HG03457 (cell line): Measurements from ENCODE around the gene MECR.

Source experiments
- ATAC-seq: cut with Tn5 transposase; IDR thresholded peaks from one replicate; pipeline ENCODE4 v1.9.1; 2021; ENCODE audit warnings: moderate number of reproducible peaks; ENCODE audit not compliant: unreplicated experiment

MECR gene

DNA sequence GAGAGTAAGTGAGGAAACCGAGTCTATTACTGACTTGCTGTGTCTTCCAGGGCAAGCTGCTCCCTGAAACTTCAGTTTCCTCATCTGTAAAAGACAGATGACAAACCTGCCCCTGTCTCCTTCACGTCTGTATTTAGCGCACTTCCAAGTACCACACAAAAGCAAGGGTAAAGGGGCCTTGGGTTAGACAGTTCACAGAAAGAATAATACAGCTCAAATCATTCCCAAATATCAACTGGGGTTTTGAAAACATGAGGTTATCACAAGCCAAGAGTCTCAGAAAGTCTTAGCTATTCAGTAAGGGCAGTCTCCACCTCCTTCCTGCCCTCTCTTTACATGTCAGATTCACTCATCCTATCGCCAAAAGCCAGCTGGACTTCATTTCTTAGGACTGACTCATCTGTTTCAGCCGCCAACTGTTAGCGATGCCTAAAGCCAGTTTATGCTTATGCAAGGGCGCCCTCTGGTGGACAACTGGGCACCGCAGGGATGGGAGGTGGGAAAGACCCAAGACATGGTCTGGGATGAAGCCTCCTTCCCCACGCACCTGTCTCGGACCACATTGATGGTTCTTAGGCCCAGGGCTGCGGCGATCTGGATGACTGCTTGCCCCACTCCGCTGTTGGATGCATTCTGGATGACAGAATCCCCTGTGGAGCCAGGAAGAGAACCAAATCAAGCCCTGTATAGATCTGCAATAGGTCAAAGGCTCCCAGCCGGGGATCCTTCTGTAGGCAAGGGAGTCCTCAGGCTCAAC is 28.0 kb downstream of the MECR start:
- no peak for ATAC-seq

DNA sequence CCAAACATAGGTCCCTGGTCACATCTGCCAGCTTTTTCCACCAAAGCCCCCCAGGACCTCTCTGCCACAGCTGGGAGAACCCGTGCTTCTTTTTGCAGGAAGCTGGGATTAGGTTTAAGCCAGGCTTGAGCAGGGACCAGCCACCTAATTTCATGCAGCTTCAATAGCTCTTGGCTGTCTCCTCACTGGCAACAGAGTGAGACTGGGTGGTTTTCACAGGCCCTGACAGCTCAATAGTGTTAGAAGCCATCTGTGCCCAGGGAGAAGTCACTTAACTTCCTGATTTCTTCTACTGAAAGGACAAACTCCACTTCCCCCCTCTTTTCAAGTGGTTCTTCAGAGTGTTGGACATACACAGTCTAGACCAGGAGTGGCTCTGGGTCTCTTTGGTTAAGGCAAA is 28.7 kb downstream of the MECR start:
- no peak for ATAC-seq

DNA sequence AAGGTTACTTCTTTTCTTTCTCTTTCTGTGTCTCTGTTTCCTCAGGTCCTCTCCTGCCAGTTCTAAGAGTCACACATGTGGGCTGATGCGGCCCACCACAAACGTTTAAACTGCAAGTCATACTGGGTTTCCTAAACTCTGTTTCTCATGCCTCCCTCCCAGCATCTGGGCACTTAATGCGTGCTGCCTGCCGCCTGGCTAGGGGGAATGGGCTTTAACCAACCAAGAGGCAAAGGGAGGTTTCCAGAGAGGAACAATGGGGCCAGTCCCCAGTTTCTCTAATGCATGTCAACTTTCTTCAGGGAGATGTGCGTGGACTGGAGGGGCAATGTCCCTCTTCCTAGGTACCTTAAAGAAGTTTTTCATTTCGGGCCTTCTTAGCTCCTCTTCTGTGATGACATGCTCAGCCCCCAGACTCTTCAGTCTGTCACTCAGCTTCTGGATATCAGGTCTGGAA is 29.1 kb downstream of the MECR start:
- no peak for ATAC-seq

DNA sequence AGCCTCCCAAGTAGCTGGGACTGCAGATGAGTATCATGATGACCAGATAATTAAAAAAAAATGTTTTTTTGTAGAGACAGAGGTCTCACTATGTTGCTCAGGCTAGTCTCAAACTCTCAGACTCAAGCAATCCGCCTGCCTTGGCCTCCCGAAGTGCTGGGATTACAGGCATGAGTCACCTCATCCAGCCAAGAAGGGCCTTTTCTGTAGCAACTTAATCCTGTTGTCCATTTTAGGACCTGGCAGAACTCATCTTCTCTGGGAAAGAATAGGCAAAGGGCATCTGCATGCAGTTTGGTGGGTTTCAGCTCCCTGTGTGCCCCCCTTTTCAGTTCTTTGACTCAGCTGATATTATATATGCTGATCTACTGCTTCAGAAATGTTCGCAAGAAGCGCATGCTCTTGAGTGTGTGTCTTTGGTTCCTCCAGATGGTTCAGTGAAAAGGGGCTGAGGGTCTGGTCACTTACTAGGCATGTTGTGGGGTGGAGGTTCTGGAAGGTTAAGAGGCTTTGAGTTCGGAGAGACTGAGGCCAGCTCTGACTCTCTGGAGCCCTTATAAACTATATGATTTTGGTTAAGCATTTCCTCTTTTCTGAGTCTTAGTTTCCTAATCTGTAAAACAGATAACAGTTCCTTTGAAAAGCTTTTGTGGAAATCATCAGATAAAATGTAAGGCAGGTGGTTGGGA is 29.7 kb downstream of the MECR start:
- ATAC-seq, result no peak

DNA sequence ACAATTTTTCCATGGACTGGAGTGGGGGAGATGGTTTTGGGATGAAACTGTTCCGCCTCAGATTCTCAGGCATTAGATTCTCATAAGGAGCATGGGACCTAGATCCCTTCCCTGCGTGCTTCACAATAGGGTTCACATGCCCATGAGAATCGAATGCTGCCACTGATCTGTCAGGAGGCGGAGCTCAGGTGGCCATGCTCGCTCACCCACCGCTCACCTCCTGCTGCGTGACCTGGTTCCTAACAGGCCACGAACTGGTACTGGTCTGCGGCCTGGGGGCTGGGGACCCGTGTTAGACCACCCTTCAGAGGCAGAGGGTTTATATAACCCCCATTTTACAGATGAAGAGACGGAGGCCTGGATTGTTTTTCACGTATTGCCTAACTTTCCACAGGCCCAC is 32.7 kb downstream of the MECR start:
- no peak for ATAC-seq

DNA sequence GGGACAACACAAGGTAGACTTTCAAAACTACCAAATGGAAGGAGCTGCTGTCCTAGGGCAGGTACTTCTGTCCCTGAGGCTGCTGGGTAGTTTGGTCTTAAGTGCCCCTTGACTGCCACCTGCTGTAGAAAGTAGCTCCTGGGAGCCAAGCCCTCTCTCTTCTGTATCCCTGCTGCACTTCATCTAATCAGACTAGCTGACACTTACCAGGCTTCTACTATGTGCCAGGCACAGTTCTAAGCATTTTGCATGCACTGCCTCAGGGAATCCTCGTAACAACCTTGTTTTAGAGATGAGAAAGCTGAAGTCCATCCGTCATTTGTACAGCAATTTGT is 33.2 kb downstream of the MECR start:
- ATAC-seq, result no peak

DNA sequence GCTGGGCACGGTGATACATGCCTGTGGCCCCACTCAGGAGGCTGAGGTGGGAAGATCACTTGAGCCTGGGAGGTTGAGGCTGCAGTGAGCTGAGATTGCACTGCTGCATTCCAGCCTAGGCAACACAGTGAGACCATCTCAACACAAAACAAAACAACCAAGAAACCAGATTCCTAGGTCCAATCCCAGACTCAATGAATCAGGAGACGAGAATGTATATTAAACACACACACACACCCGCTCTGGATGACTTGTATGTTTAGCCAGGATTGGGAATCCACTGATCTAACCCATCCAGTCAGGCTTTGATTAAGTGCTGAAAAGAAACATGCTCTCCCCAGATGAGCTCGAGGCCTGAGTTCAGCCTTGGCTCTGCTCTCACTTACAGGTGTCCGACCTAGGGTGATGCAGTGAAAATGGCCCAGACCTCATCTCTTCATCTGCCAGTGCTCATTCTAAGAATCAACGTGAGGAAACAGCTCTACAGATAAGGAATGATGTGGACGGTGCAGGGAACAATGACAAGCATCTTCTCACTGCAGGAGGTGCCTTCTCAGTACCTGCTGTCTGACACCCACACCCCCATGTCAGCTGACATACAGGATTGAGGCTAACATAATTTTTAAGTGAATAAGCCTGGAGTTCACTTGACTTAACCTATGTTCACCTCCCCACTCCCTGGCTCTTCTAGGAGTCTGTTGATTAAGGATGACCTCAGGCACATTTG is 33.7 kb downstream of the MECR start:
- ATAC-seq, result no peak

DNA sequence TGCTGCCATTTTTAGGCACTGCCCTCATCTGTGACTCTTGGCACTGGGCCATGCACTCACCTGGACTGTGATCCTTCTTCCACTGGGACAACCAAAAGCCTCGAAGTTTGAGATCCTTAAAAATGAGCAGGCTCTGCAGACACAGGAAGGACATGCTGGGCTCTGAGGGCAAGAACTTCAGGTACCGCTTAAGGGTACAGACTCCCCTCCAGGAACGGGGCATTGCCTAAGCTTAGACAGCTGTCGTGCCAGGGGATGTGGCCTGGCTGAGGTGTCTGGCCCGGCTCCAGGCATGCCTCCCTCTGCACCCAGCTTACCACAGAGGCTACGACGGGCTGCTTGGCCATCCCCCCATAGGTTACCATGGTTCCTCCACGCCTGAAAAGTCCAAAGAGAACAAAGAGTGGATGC is 34.8 kb downstream of the MECR start:
- ATAC-seq, result no peak

DNA sequence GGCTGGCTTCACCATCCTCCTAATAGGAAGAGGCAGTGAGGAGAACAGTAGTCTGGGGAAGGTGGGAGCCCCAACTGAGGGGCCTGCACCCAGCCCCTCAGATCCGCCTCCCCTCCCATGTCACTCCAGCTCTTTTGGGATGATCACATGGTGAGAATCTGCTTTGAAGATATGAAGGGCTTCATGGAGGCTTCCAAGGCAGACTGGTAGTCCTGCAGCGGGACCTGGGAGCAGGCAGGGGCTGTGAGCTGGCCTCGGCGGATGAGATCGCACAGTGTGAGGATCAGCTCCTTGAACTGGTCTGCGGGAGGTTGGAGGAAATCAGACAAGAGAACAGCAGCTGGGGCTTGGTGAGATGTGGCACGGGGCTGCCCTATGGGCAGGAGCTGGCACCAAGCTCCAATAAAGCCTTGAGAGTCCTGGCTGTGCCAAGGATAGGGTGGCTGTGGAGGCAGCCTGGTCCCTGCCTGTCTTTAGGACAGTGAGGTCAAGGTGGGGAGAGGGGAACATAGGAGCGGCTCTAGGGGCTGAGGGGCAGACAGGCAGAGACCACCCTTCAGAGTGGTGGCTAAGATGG is 36.8 kb downstream of the MECR start:
- ATAC-seq, result no peak

DNA sequence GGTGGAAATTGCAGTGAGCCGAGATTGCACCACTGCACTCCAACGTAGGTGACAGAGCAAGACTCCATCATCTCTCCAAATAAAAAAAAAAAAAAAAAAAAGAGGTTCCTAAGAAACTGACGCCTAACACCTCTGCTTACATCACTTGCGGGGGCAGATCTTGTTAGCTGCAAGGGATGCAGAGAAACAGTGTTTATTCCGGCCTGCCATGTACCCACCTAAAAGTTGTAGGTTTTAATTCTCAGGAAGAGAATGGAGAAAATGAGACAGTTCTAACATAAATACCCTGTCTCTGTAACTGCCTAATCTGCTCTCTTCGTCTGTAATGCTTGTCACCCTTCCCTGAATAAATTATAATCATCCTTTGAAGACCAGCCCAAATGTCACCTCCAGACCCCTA is 40.0 kb downstream of the MECR start:
- no peak for ATAC-seq

DNA sequence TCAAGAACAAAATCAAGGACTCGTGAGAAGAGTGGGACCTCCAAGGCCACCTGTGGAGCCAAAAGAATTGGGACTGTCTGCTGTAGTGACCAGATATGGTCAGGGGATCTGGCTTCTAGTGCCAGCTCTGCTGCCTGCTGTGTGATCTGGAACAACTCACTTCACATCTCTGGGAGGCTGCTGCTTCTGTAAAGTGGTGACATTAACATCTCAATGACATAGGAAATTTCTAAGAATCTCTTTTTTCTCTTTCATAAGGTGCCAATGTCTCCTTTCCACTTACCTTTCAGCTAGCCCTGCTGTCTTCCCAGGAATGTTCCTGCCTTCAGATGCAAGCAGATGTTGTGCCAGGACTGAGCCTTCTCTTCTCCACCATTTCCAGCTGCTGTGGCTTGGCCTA is 44.0 kb downstream of the MECR start:
- ATAC-seq, result no peak

DNA sequence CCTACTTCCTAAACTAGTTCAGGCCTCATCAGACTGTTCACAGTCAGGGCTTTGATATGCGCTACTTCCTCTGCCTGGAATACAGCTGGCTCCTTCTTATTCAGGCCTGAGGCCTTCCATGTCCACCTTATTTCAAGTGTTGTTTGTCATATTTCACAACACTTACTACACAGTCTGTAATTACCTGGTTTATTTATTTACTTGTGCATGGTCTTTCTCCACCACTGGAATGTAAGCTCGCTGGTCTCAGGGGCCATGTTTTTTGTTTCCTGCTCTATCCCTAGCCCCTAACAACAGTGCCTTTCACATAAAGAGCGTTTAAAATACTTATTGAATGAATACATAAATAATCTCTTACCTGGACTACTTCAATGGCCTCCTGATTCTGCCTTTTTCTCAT is 44.5 kb downstream of the MECR start:
- ATAC-seq, result no peak

DNA sequence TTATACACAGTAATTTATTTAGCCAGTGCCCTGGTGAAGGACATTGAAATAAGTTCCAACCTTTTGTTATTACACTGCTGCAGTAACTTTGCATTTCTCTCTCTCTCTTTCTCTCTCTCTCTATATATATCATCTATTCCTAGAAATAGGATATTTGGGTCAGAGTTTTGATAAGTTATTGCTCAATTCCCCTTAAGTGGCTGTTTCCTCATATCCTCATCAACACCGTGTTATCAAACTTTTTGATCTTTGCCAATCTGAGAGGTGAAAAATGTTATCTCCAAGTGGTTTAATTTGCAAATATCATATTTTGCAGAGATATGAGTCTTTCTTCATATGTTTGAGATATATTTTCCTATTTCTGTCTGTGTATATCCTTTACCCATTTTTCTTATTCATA is 47.4 kb downstream of the MECR start:
- ATAC-seq, result no peak

DNA sequence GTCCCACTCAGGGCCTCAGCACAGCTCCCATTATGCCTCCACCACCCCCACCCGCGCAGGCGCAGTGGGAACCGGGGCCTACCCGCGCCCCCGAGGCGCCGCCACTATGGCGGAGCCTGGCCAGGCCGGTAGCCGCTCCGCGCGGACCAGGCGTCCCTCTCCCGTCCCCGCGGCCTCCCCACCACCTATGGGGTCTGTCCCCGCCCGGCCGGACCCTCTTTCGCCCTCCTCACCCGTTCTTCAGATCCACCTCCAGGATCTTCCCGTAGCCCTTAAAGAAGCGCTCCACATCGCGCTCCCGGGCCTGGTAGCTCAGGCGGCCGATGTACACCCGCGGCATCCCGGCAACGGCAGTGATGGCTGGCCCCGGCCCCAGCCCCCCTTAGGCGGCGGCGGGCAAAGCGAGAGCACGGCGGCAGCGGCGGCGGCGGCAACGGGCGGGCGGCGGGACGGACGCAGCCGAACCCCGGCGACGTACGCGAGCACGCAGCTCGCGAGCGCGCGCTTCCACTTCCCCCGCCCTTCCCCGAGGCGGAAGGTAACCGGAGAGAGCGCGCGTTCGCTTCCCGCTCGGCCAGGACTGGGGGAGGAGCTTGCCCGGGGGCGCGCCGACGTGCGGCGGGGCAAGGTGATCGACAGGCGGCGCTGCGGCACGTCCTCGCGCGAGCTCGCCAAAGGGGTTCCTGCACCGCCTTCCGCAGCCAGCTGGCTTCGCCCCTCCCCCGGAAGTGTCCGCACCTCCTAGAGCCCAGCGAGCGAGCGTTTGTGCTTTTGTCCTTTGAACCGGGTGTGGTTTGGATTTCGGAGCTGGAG is 49.1 kb downstream of the MECR start, which contains the start of gene SRSF4:
SRSF4 (minus strand) TSS at position 488 of the 813 bp plus-strand sequence; CDS start at position 340, 148 bp downstream.
- peak; percentile 78 for ATAC-seq

DNA sequence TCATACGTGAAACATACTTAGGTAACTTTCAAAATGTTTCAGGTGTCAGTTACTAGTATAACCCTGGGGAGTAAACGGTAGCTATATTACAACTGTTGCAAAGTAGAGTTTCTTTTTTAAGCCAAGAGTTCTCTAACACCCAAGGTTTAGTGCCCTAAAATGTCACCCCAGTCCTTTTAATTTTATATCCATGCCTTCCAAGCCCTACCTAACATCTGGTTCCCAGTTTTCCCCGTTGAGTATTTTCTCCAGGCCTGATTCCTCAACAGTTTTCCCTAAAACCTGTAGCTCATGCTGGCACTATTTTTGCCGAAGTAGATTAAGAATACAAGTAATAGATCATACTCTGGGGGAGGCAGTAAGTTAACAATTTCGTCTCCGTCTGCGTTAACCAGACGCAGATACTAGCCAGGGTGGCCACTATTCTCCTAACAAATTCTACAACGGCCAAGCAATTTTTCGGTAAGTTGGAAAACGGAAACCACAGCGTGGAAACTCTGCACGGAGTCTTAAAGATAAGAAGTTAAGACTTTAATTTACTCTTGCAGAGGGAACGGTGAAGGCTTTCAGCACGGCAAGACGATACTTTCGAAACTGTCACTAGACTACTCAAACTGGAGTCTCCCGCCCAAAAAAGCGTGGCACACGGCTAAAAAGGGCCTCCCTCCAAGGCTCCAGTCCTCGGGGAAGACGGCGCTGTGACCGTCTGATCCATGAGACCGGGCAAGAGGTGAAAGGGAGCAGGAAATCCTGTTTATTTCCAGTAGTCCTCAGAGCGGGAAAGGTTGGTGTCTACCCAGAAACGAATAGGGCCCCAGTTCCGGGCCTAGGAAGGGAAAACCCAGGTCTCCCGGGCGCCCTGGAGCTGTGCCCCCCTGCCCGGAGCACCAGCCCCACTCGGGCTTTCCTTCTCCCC is 50.0 kb downstream of the MECR start:
- peak; percentile 5 for ATAC-seq

DNA sequence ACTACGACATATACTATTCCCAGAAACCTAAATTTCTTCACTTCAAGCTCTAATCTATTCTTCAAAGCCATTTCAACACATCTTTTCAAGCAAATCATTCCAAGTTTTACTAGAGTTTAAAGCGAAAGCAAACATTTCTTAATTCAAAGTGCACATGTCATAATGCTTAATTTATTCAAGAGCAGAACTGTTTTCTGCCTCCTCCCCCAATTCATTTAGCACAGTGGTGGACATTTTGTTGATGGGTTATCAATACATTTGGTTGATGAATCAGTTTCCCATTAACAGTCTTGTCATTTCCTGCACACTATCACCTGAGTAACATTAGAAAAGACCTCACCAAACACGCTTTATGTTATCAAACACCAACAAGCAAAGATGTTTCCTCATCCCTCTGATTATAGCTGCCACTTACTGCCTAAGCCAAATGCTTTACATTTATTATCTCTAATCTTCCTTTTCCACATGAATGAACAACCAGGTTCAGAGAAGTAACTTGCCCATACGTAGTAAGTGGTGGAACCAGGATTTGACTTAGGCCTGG is 51.0 kb downstream of the MECR start:
- no peak for ATAC-seq

DNA sequence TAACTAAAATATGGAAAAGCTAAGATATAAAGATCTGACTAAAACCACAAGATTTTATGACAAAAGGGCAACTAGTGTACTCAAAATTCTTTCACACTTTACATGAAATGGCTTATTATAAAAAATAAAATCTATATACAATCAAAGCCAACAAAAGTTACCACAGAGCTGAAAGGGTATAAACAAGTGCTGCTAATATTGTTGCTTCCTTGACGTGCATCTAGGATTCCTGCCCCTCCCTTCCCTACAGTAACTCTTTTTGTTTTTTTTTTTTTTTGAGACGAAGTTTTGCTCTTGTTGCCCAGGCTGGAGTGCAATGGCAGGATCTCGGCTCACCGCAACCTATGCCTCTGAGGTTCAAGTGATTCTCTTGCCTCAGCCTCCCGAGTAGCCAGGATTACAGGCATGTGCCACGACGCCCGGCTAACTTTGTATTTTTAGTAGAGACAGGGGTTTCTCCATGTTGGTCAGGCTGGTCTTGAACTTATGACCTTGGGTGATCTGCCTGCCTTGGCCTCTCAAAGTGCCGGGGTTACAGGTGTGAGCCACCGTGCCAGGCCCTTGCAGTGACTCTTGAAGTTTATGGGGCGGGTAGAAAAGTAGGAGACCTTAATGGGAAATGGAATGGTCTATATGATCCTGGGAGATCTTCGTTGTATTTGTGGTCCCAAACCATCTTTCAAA is 53.6 kb downstream of the MECR start:
- no peak for ATAC-seq

DNA sequence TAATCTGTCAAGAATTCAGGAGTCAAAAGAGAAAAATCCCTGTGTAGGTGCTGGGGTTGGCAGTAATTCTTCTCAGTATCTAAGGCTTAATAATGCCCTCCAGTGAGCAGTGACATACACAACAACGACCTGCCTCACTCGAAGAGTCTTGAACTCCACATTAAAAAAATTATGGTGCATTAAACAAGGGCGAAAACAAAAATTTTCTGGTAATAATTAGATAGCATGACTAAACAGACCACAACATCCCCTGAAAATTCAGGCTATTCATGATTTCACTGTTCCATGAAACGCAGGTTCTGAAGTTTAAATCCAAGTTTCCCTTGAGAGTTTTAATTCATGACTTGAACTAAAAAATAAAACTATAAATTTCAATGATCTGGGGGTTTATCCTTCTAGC is 54.2 kb downstream of the MECR start:
- ATAC-seq, result no peak

DNA sequence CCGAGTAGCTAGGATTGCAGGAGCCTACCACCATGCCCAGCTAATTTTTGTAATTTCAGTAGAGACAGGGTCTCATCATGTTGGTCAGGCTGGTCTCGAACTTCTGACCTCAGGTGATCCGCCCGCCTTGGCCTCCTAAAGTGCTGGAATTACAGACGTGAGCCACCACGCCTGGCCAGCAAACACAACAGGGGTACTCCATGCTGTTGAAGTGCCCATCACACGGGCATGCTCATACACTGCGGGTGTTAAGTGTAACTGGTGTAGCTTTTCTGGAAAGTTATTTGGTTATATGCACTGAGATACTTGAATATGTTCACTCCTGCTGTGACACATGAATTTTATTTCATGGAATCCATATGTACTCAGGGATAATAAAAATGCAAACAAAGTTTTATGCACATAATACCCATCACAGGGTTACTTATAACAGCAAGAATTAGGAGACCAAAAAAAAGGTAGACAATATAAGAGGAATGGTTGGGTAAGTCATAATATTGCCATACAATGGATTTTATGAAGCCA is 58.3 kb downstream of the MECR start:
- ATAC-seq, result no peak
